H1 (cell line): Measurements from ENCODE around the gene SLC2A4. TPM values are rescaled to one million over a fixed set of nuclear protein-coding genes. Genes with fewer than 3 reads are reported as not detected.

Experiments
- CTCF ChIA-PET: fragments of 300-600 bp; sonication (Branson Sonifier 250); formaldehyde crosslinking; loops from one replicate; lab custom pipeline; 2021; ENCODE audit not compliant: partially characterized antibody; lab: Charles Lee
- POLR2A ChIA-PET: fragments of 300-600 bp; sonication (Branson Sonifier 250); formaldehyde crosslinking; loops from one replicate; lab custom pipeline; 2021; ENCODE audit warnings: inconsistent platforms; ENCODE audit not compliant: partially characterized antibody; lab: Charles Lee
- DNase-seq, 2 experiments: peaks; one replicate each; pipeline versions ENCODE4 v3.0.0 to v3.0.0-alpha.2; 2010 to 2022; ENCODE audit warnings: low spot score in 2 of 2, low read depth in 1 of 2, mixed read lengths in 1 of 2
- FAIRE-seq: peaks from 2 replicates; lab custom pipeline; 2011; peaks lifted over from hg19 to GRCh38; lab: Jason Lieb, UNC
- H2AFZ ChIP-seq: 2 replicates; pipeline ENCODE4 v1.8.1; 2012; ENCODE audit warnings: low read length, inconsistent platforms
- H2AK5ac ChIP-seq: 2 replicates; pipeline ENCODE4 v1.6.1; 2013; ENCODE audit warnings: low read depth, low read length
- H2BK120ac ChIP-seq: replicated peaks from 2 replicates; pipeline ENCODE3; 2013; ENCODE audit warnings: low read depth, low read length, inconsistent platforms
- H2BK12ac ChIP-seq: 2 replicates; pipeline ENCODE4 v1.6.1; 2013; ENCODE audit warnings: low read depth, low read length
- H2BK15ac ChIP-seq: 2 replicates; pipeline ENCODE4 v1.6.1; 2013; ENCODE audit warnings: low read length
- H2BK20ac ChIP-seq: 2 replicates; pipeline ENCODE4 v1.6.1; 2013; ENCODE audit warnings: low read length
- H2BK5ac ChIP-seq: 2 replicates; pipeline ENCODE4 v1.6.1; 2013; ENCODE audit warnings: low read depth, low read length
- H3K14ac ChIP-seq: 2 replicates; pipeline ENCODE4 v1.6.1; 2013; ENCODE audit warnings: inconsistent platforms; ENCODE audit not compliant: insufficient read length
- H3K18ac ChIP-seq: 2 replicates; pipeline ENCODE4 v1.6.1; 2013; ENCODE audit warnings: low read length; ENCODE audit errors: extremely low read depth
- H3K23ac ChIP-seq: 2 replicates; pipeline ENCODE4 v1.6.1; 2013; ENCODE audit warnings: inconsistent platforms; ENCODE audit not compliant: insufficient read length
- H3K23me2 ChIP-seq: 2 replicates; pipeline ENCODE4 v1.6.1; 2013; ENCODE audit warnings: low read depth, low read length
- H3K27ac ChIP-seq: 2 replicates; pipeline ENCODE4 v1.6.1; 2011; ENCODE audit warnings: low read depth, low read length, inconsistent platforms
- H3K27me3 ChIP-seq, 4 experiments: replicated peaks in 1 of 4; 1 replicate in 1 of 4; 2 replicates in 3 of 4; pipeline versions ENCODE4 v1.6.1 to v1.8.1; 2011 to 2013; ENCODE audit warnings: low read length in 3 of 4, mild to moderate bottlenecking in 3 of 4, inconsistent platforms in 2 of 4, mixed read lengths in 2 of 4, moderate library complexity in 1 of 4; ENCODE audit not compliant: control insufficient read depth in 3 of 4, insufficient read depth in 3 of 4; ENCODE audit errors: extremely low read depth in 1 of 4
- H3K36me3 ChIP-seq, 4 experiments: 2 replicates each; pipeline versions ENCODE4 v1.6.1 to v1.8.1; 2011 to 2013; ENCODE audit warnings: mild to moderate bottlenecking in 4 of 4, low read length in 3 of 4, moderate library complexity in 2 of 4, control low read depth in 1 of 4, inconsistent platforms in 1 of 4; ENCODE audit not compliant: insufficient read depth in 4 of 4, control insufficient read depth in 2 of 4
- H3K4ac ChIP-seq: replicated peaks from 2 replicates; pipeline ENCODE3; 2013; ENCODE audit warnings: low read length, low read depth, mixed read lengths, inconsistent platforms; ENCODE audit not compliant: insufficient read length
- H3K4me1 ChIP-seq, 4 experiments: replicated peaks in 1 of 4; 1 replicate in 1 of 4; 2 replicates in 3 of 4; pipeline versions ENCODE4 v1.6.1 to v1.8.1; 2011 to 2013; ENCODE audit warnings: low read length in 3 of 4, inconsistent platforms in 2 of 4, mixed read lengths in 1 of 4; ENCODE audit not compliant: insufficient read depth in 4 of 4, control insufficient read depth in 3 of 4
- H3K4me2 ChIP-seq, 2 experiments: 2 replicates each; pipeline versions ENCODE4 v1.6.1 to v1.8.1; 2011 to 2013; ENCODE audit warnings: low read depth in 2 of 2, low read length in 2 of 2, control low read depth in 1 of 2, inconsistent platforms in 1 of 2, mild to moderate bottlenecking in 1 of 2; ENCODE audit not compliant: insufficient read depth in 1 of 2
- H3K4me3 ChIP-seq, 4 experiments: fragments of 200-600, 300-600 bp in 1 of 4; sonication (generic), shearing (Covaris generic), sonication (Bioruptor Twin) in 1 of 4; 2 replicates each; pipeline versions ENCODE4 v1.5.1 to v1.8.1; 2011 to 2016; ENCODE audit warnings: low read length in 4 of 4, low read depth in 3 of 4, control low read depth in 2 of 4, inconsistent platforms in 2 of 4, mild to moderate bottlenecking in 2 of 4, mixed read lengths in 1 of 4, moderate library complexity in 1 of 4; ENCODE audit not compliant: insufficient read depth in 2 of 4; ENCODE audit errors: extremely low read depth in 1 of 4
- H3K56ac ChIP-seq: replicated peaks from 2 replicates; pipeline ENCODE3; 2013; ENCODE audit warnings: low read depth, mild to moderate bottlenecking, mixed read lengths, low read length, inconsistent platforms; ENCODE audit not compliant: insufficient read length
- H3K79me1 ChIP-seq: 2 replicates; pipeline ENCODE4 v1.6.1; 2013; ENCODE audit warnings: low read depth, low read length, control low read depth
- H3K79me2 ChIP-seq, 2 experiments: 2 replicates each; pipeline versions ENCODE4 v1.6.1 to v1.8.1; 2012 to 2013; ENCODE audit warnings: low read length in 2 of 2, mild to moderate bottlenecking in 2 of 2, inconsistent platforms in 1 of 2; ENCODE audit not compliant: insufficient read depth in 2 of 2, control insufficient read depth in 1 of 2
- H3K9ac ChIP-seq, 4 experiments: replicated peaks in 1 of 4; 1 replicate in 1 of 4; 2 replicates in 3 of 4; pipeline versions ENCODE4 v1.6.1 to v1.8.1; 2011 to 2013; ENCODE audit warnings: low read depth in 3 of 4, low read length in 3 of 4, control low read depth in 2 of 4, mild to moderate bottlenecking in 2 of 4, moderate library complexity in 2 of 4, inconsistent platforms in 1 of 4; ENCODE audit errors: extremely low read depth in 1 of 4
- H3K9me3 ChIP-seq, 2 experiments: 2 replicates each; pipeline versions ENCODE4 v1.6.1 to v1.8.1; 2012 to 2013; ENCODE audit warnings: mild to moderate bottlenecking in 2 of 2, moderate library complexity in 2 of 2, control low read depth in 1 of 2, inconsistent platforms in 1 of 2, low read depth in 1 of 2, low read length in 1 of 2, mixed read lengths in 1 of 2; ENCODE audit not compliant: insufficient read depth in 2 of 2
- H4K20me1 ChIP-seq, 2 experiments: replicated peaks in 1 of 2; 2 replicates each; pipeline versions ENCODE3 to v1.8.1; 2011 to 2013; ENCODE audit warnings: inconsistent platforms in 2 of 2, low read length in 2 of 2, mild to moderate bottlenecking in 1 of 2; ENCODE audit not compliant: insufficient read depth in 2 of 2, control insufficient read depth in 1 of 2
- H4K5ac ChIP-seq: 2 replicates; pipeline ENCODE4 v1.6.1; 2013; ENCODE audit warnings: low read length, low read depth, mixed read lengths, inconsistent platforms; ENCODE audit not compliant: insufficient read length
- H4K8ac ChIP-seq: 2 replicates; pipeline ENCODE4 v1.8.0; 2013; ENCODE audit warnings: mild to moderate bottlenecking, moderate library complexity, low read length, inconsistent platforms; ENCODE audit not compliant: insufficient read depth; ENCODE audit errors: extremely low read depth
- H4K91ac ChIP-seq: replicated peaks from 2 replicates; pipeline ENCODE3; 2013; ENCODE audit warnings: low read length, mixed read lengths, inconsistent platforms; ENCODE audit not compliant: insufficient read length
- ASH2L ChIP-seq: fragments of 200-600, 300-600 bp; sonication (generic); IDR thresholded peaks from one replicate; pipeline ENCODE4 v1.7.1; 2017; ENCODE audit warnings: low read length
- CEBPB ChIP-seq: IDR thresholded peaks from 2 replicates; pipeline ENCODE4 v1.6.1; 2012; ENCODE audit warnings: low read depth, low read length
- EP300 ChIP-seq, 2 experiments: IDR thresholded peaks; 1 replicate in 1 of 2; 2 replicates in 1 of 2; pipeline ENCODE4 v1.6.1; 2011 to 2012; ENCODE audit warnings: low read depth in 2 of 2, low read length in 2 of 2, mild to moderate bottlenecking in 2 of 2, borderline replicate concordance in 1 of 2, inconsistent platforms in 1 of 2, moderate library complexity in 1 of 2
- FOSL1 ChIP-seq: IDR thresholded peaks from 2 replicates; pipeline ENCODE4 v1.6.1; 2011; ENCODE audit warnings: mild to moderate bottlenecking, low read depth, low read length, moderate library complexity; ENCODE audit not compliant: insufficient read depth
- KDM1A ChIP-seq: fragments of 200-600, 300-600 bp; sonication (generic); IDR thresholded peaks from 2 replicates; pipeline ENCODE4 v1.7.1; 2016; ENCODE audit warnings: mild to moderate bottlenecking, low read length, borderline replicate concordance
- POU5F1 ChIP-seq: IDR thresholded peaks from 2 replicates; pipeline ENCODE4 v1.6.1; 2011; ENCODE audit warnings: low read depth, mild to moderate bottlenecking, low read length, moderate library complexity
- RBBP5 ChIP-seq: IDR thresholded peaks from 2 replicates; pipeline ENCODE4 v1.7.1; 2012; ENCODE audit warnings: low read depth, mild to moderate bottlenecking, inconsistent platforms, low read length, moderate library complexity, borderline replicate concordance
- SIX5 ChIP-seq: IDR thresholded peaks from 2 replicates; pipeline ENCODE4 v1.6.1; 2011; ENCODE audit warnings: mild to moderate bottlenecking, low read depth, low read length
- TBP ChIP-seq: IDR thresholded peaks from 2 replicates; pipeline ENCODE4 v1.6.1; 2011; ENCODE audit warnings: low read depth, low read length, improper control_type of control experiment
- TCF12 ChIP-seq: IDR thresholded peaks from 2 replicates; pipeline ENCODE4 v1.6.1; 2011; ENCODE audit warnings: low read depth, mild to moderate bottlenecking, low read length
- WGBS, 2 experiments: shearing (Covaris generic) in 1 of 2; methylation state at CpG; one replicate each; pipeline versions ENCODE4 v1.1.6 to v1.1.7; 2013 to 2015; ENCODE audit warnings: low lambda C conversion rate in 2 of 2, mixed read lengths in 2 of 2, inconsistent platforms in 1 of 2, low coverage in 1 of 2, missing lambda C conversion rate in 1 of 2; ENCODE audit not compliant: insufficient replicate concordance in 2 of 2, insufficient coverage in 1 of 2, insufficient read length in 1 of 2; ENCODE audit errors: extremely low coverage in 1 of 2, missing lambda C conversion rate in 1 of 2; 5-methylcytosine and 5-hydroxymethylcytosine counted together
- polyA plus RNA-seq, 7 experiments: library from polyadenylated mRNA; depleted of rRNA in 3 of 7; stranded (reverse) in 5 of 7; unstranded in 2 of 7; fragments of >200 nt in 5 of 7; fragments of 200-250 nt in 2 of 7; gene quantifications; 1 replicate in 5 of 7; 2 replicates in 1 of 7; 4 replicates in 1 of 7; pipeline versions ENCODE4 v1.2.1 to v1.2.3, GENCODE V29; 2011 to 2013; ENCODE audit warnings: missing spikeins in 2 of 7, mixed read lengths in 2 of 7
- total RNA-seq: library from RNA; stranded (reverse); fragmentation: NEBNext Ultra II Directional; extraction: Animal tissue kit (Norgen Biotek cat#: 25700); gene quantifications from 2 replicates; pipeline ENCODE4 v1.2.1, GENCODE V29; 2021

SLC2A4 gene
- total and polyA plus RNA-seq, 2 of the 8 experiments (the other 6 are each of a cell fraction or from before 2014, with no cell fraction given) = 5.7 to 6.9 TPM

- Histone ChIP-seq H3K4me1 (peaks cover 3 to 16% (median 14%) of the 10 kb centered on the region in 4 experiments), H2AK5ac (peak within 1 kb of the TSS; percentile 71; the same call in 1 of the 2 replicates), H3K9ac (peak within 1 kb of the TSS in 3 of 4 experiments; percentile 48 to 56 (median 51); a peak in 5 of 7 replicates), H3K27ac (peak within 1 kb of the TSS; percentile 51; the same call in 1 of the 2 replicates), H2BK5ac (peak within 1 kb of the TSS; percentile 82), H3K4me3 (peak within 1 kb of the TSS in 3 of 4 experiments; percentile 10 to 52 (median 32); a peak in 6 of 8 replicates), H4K91ac (peak within 1 kb of the TSS; percentile 81), H3K79me1 (no peaks in the 10 kb centered on the region), H3K4me2 (peak within 1 kb of the TSS; percentile 59 to 82), H2BK15ac (peak within 1 kb of the TSS; percentile 55; the same call in 1 of the 2 replicates), H2BK120ac (peak within 1 kb of the TSS; percentile 78), H3K4ac (peak within 1 kb of the TSS; percentile 71), H3K36me3 (no peaks in the 10 kb centered on the region), H4K5ac (peak within 1 kb of the TSS; percentile 87), H2BK20ac (peak within 1 kb of the TSS; percentile 98), H3K18ac (peak within 1 kb of the TSS; percentile 72), H4K8ac (peak within 1 kb of the TSS; percentile 66), H2AFZ (0 out of 2 replicates have a peak within 1 kb of the TSS, but pooled peaks have one; percentile 6), H2BK12ac (peak within 1 kb of the TSS; percentile 77; the same call in 1 of the 2 replicates), H3K23me2 (no peaks in the 10 kb centered on the region; the same call in 1 of the 2 replicates), H3K23ac (no peak within 1 kb of the TSS), H3K27me3 (no peaks in the 10 kb centered on the region), H3K79me2 (no peaks in the 10 kb centered on the region), H3K9me3 (no peaks in the 10 kb centered on the region), H3K56ac (peak within 1 kb of the TSS; percentile 23), H4K20me1 (no peaks in the 10 kb centered on the region), H3K14ac (no peak within 1 kb of the TSS)
- CTCF ChIA-PET = interaction anchor here (0.8 to 6.0 kb wide), 16 partner anchors 9 to 296 kb away, joined by 3 to 82 read pairs (median 6); partner anchors contain the start of genes KCTD11, SLC2A4, SOX15 and TMEM95
- FAIRE-seq (no peak), DNase-seq (peak; percentile 44 to 79)
- WGBS, 2 experiments = 34% methylated on average over 17 of the region's 17 CpGs; no CpG with 5 or more reads in 1 of the 2 experiments
- POLR2A ChIA-PET = interaction anchor here (0.7 to 6.9 kb wide), 28 partner anchors 10 to 247 kb away, joined by 3 to 93 read pairs (median 5); partner anchors contain the start of genes GPS2, KCTD11, MPDU1 and NEURL4
- TF ChIP-seq POU5F1 = no peak
- peak; percentile 67; the same call in 1 of the 2 replicates for TF ChIP-seq KDM1A
- TF ChIP-seq EP300 (IDR thresholded peaks at IDR 0.05; ENCODE audit: borderline replicate concordance in 1 of 2, low read depth in 2 of 2, low read length in 2 of 2) = peak in 1 of 2 experiments; percentile 52; a peak in 1 of 3 replicates
- TF ChIP-seq TBP = 0 out of 2 replicates have a peak, but pooled peaks have one; percentile 20
- TF ChIP-seq SIX5 = no peak
- TF ChIP-seq ASH2L = peak; percentile 85
- TF ChIP-seq TCF12 = peak; percentile 56; the same call in 1 of the 2 replicates
- TF ChIP-seq FOSL1 = no peak
- TF ChIP-seq RBBP5 = peak; percentile 94; the same call in 1 of the 2 replicates
- no peak for TF ChIP-seq CEBPB
Measured at GRCh38 chr17:7336240-7337175, 55.0 kb downstream of the SLC2A4 start, which contains the start of gene ACAP1. Gene ACAP1, plus strand, starts transcription at chr17:7336529. Its CDS starts 206 bp downstream, at chr17:7336735.
